Measurements from ENCODE around the gene NHEJ1. TPM values are rescaled to one million over a fixed set of nuclear protein-coding genes. Genes with fewer than 3 reads are reported as not detected.

The NHEJ1 gene
- total RNA-seq, 1 donor: 21.7 TPM

- no peaks in the 10 kb centered on the region for H3K36me3 ChIP-seq (ENCODE audit: insufficient read depth, low read length)
- H3K9me3 ChIP-seq (ENCODE audit: low read depth, low read length): no peaks in the 10 kb centered on the region
- no peaks in the 10 kb centered on the region for H4K20me1 ChIP-seq (ENCODE audit: insufficient read depth, low read length)
- TF ChIP-seq, protein P1, sequence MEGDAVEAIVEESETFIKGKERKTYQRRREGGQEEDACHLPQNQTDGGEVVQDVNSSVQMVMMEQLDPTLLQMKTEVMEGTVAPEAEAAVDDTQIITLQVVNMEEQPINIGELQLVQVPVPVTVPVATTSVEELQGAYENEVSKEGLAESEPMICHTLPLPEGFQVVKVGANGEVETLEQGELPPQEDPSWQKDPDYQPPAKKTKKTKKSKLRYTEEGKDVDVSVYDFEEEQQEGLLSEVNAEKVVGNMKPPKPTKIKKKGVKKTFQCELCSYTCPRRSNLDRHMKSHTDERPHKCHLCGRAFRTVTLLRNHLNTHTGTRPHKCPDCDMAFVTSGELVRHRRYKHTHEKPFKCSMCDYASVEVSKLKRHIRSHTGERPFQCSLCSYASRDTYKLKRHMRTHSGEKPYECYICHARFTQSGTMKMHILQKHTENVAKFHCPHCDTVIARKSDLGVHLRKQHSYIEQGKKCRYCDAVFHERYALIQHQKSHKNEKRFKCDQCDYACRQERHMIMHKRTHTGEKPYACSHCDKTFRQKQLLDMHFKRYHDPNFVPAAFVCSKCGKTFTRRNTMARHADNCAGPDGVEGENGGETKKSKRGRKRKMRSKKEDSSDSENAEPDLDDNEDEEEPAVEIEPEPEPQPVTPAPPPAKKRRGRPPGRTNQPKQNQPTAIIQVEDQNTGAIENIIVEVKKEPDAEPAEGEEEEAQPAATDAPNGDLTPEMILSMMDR (IDR thresholded peaks at IDR 0.05; ENCODE audit: extremely low read depth, low read depth, low read length): peak; percentile 73
- H3K27me3 ChIP-seq (ENCODE audit: insufficient read depth, low read length): no peaks in the 10 kb centered on the region
- no peak overlapping the region for H3K27ac ChIP-seq (ENCODE audit: low read depth, low read length)
- H3K4me1 ChIP-seq (ENCODE audit: insufficient read depth, low read length): peaks cover 5% of the 10 kb centered on the region
- H3K79me2 ChIP-seq (ENCODE audit: insufficient read depth, low read length): no peaks in the 10 kb centered on the region
- no peak overlapping the region for H3K4me2 ChIP-seq (ENCODE audit: insufficient read depth, low read length)
- peak; percentile 89 for DNase-seq (ENCODE audit: insufficient read length, low spot score, missing footprints)
- H2AFZ ChIP-seq (ENCODE audit: low read length): no peak overlapping the region
- H3K4me3 ChIP-seq (ENCODE audit: insufficient read depth, low read length): no peak overlapping the region
Observed at GRCh38 chr2:219073413-219074129, 87.0 kb downstream of the NHEJ1 start.

- Histone ChIP-seq H3K27me3 (ENCODE audit: insufficient read depth, low read length) (no peaks in the 10 kb centered on the region), H2AFZ (ENCODE audit: low read length) (no peak overlapping the region), H3K4me3 (ENCODE audit: insufficient read depth, low read length) (no peak overlapping the region), H3K9me3 (ENCODE audit: low read depth, low read length) (no peaks in the 10 kb centered on the region), H3K36me3 (ENCODE audit: insufficient read depth, low read length) (no peaks in the 10 kb centered on the region), H3K4me2 (ENCODE audit: insufficient read depth, low read length) (no peak overlapping the region), H3K4me1 (ENCODE audit: insufficient read depth, low read length) (peaks cover 5% of the 10 kb centered on the region), H4K20me1 (ENCODE audit: insufficient read depth, low read length) (no peaks in the 10 kb centered on the region), H3K27ac (ENCODE audit: low read depth, low read length) (no peak overlapping the region), H3K79me2 (ENCODE audit: insufficient read depth, low read length) (no peaks in the 10 kb centered on the region)
- no peak for DNase-seq (ENCODE audit: insufficient read length, low spot score, missing footprints)
- TF ChIP-seq, protein P1 (IDR thresholded peaks at IDR 0.05; ENCODE audit: extremely low read depth, low read depth, low read length): no peak
Observed at GRCh38 chr2:219072741-219073250, 87.8 kb downstream of the NHEJ1 start.

DNA sequence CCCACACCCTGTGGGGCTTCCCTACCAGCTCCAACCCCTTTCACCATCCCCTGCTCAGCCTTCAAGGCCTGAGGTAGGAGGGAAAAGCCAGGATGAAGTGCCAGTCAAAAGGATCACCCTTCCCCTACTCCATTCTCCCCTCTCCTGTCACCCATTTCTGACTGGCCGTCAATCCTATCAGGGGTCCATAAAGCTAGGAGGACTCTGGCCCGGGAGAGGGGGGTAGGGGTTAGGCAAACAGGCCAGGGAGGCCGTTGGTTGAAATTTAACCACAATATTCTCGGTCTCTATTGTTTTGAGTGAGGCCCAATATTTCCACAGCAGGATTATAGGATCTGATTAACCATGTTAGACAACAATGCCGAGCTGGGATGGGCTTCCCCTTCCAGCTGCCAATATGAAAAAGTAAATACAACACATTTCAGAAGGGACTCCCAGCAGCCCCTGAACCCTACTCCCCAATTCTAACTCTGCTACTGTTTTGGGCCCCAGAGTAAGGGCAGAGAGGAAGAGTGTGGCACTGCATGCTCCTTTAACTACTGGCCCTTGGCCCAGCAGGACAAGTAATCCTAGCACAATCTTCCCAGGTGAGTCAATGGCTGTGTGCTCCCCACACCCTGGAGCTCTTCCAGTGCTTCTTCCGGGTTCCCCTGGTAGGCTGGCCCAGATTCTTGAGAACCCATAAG is 89.3 kb downstream of the NHEJ1 start:
- H3K79me2 ChIP-seq (ENCODE audit: insufficient read depth, low read length): no peaks in the 10 kb centered on the region
- no peaks in the 10 kb centered on the region for H3K9me3 ChIP-seq (ENCODE audit: low read depth, low read length)
- no peak overlapping the region for H3K4me2 ChIP-seq (ENCODE audit: insufficient read depth, low read length)
- H3K4me3 ChIP-seq (ENCODE audit: insufficient read depth, low read length): no peak overlapping the region
- H3K27me3 ChIP-seq (ENCODE audit: insufficient read depth, low read length): no peaks in the 10 kb centered on the region
- H3K36me3 ChIP-seq (ENCODE audit: insufficient read depth, low read length): no peaks in the 10 kb centered on the region
- no peak for DNase-seq (ENCODE audit: insufficient read length, low spot score, missing footprints)
- H2AFZ ChIP-seq (ENCODE audit: low read length): no peak overlapping the region
- TF ChIP-seq, protein P1 (IDR thresholded peaks at IDR 0.05; ENCODE audit: extremely low read depth, low read depth, low read length): no peak
- H4K20me1 ChIP-seq (ENCODE audit: insufficient read depth, low read length): no peaks in the 10 kb centered on the region
- peaks cover 5% of the 10 kb centered on the region for H3K4me1 ChIP-seq (ENCODE audit: insufficient read depth, low read length)
- no peak overlapping the region for H3K27ac ChIP-seq (ENCODE audit: low read depth, low read length)

GRCh38 chr2:219065484-219065883 is 95.1 kb downstream of the NHEJ1 start:
- no peak overlapping the region for H2AFZ ChIP-seq (ENCODE audit: low read length)
- no peaks in the 10 kb centered on the region for H3K4me1 ChIP-seq (ENCODE audit: insufficient read depth, low read length)
- H3K4me2 ChIP-seq (ENCODE audit: insufficient read depth, low read length): no peak overlapping the region
- no peak for DNase-seq (ENCODE audit: insufficient read length, low spot score, missing footprints)
- H3K27ac ChIP-seq (ENCODE audit: low read depth, low read length): no peak overlapping the region
- TF ChIP-seq, protein P1 (IDR thresholded peaks at IDR 0.05; ENCODE audit: extremely low read depth, low read depth, low read length): no peak
- H3K36me3 ChIP-seq (ENCODE audit: insufficient read depth, low read length): no peaks in the 10 kb centered on the region
- H3K9me3 ChIP-seq (ENCODE audit: low read depth, low read length): no peaks in the 10 kb centered on the region
- no peak overlapping the region for H3K4me3 ChIP-seq (ENCODE audit: insufficient read depth, low read length)
- no peaks in the 10 kb centered on the region for H4K20me1 ChIP-seq (ENCODE audit: insufficient read depth, low read length)
- no peaks in the 10 kb centered on the region for H3K79me2 ChIP-seq (ENCODE audit: insufficient read depth, low read length)
- peaks cover 29% of the 10 kb centered on the region for H3K27me3 ChIP-seq (ENCODE audit: insufficient read depth, low read length)

All from osteoblast (primary cell).